GM23338 (cell line): ENCODE measurements around the gene GALK1. TPM values are rescaled to one million over a fixed set of nuclear protein-coding genes. Genes with fewer than 3 reads are reported as not detected.

Experiments used
- ATAC-seq: fragments of 200-7000 bp; cut with Tn5 transposase; 3 replicates; pipeline ENCODE4 v1.9.1; 2020
- DNase-seq: peaks from one replicate; pipeline ENCODE4 v3.0.0-alpha.2; 2015; ENCODE audit warnings: low spot score
- H2AFZ ChIP-seq: fragments of 200-600 bp; sonication (generic); 2 replicates; pipeline ENCODE4 v1.8.0; 2016; ENCODE audit warnings: antibody characterized with exemption, mild to moderate bottlenecking, moderate library complexity
- H3F3A ChIP-seq: fragments of 200-600 bp; sonication (generic); replicated peaks from 2 replicates; pipeline ENCODE4 v1.8.0; 2017; ENCODE audit warnings: antibody characterized with exemption, mixed run types, low read depth
- H3K27ac ChIP-seq: fragments of 200-600 bp; sonication (generic); 2 replicates; pipeline ENCODE4 v1.6.1; 2016; ENCODE audit warnings: low read depth
- H3K27me3 ChIP-seq: fragments of 200-600 bp; sonication (generic); 2 replicates; pipeline ENCODE4 v1.8.0; 2016; ENCODE audit warnings: mild to moderate bottlenecking, mixed run types, moderate library complexity; ENCODE audit not compliant: insufficient read depth
- H3K36me3 ChIP-seq: fragments of 200-600 bp; sonication (generic); 2 replicates; pipeline ENCODE4 v1.8.0; 2016; ENCODE audit warnings: mild to moderate bottlenecking; ENCODE audit not compliant: insufficient read depth
- H3K4me1 ChIP-seq: fragments of 200-600 bp; sonication (generic); 2 replicates; pipeline ENCODE4 v1.8.0; 2016; ENCODE audit warnings: mild to moderate bottlenecking, moderate library complexity; ENCODE audit not compliant: insufficient read depth
- H3K4me2 ChIP-seq: fragments of 200-600 bp; sonication (generic); 2 replicates; pipeline ENCODE4 v1.7.1; 2017; ENCODE audit warnings: mixed run types
- H3K4me3 ChIP-seq: fragments of 200-600 bp; sonication (generic); 2 replicates; pipeline ENCODE4 v1.6.1; 2016; ENCODE audit warnings: mixed run types
- H3K79me2 ChIP-seq: fragments of 200-600 bp; sonication (generic); replicated peaks from 2 replicates; pipeline ENCODE4 v1.8.0; 2017; ENCODE audit warnings: mild to moderate bottlenecking; ENCODE audit not compliant: insufficient read depth
- H3K9me2 ChIP-seq: fragments of 200-600 bp; sonication (generic); 2 replicates; pipeline ENCODE4 v1.8.0; 2017; ENCODE audit not compliant: insufficient read depth
- H4K20me1 ChIP-seq: fragments of 200-600 bp; sonication (generic); replicated peaks from 2 replicates; pipeline ENCODE4 v1.8.0; 2017; ENCODE audit warnings: mild to moderate bottlenecking; ENCODE audit not compliant: insufficient read depth
- H3K27ac Mint-ChIP-seq: 2 replicates; pipeline ENCODE4 v1.8.0; 2020; ENCODE audit warnings: inconsistent platforms, mild to moderate bottlenecking, moderate library complexity, mixed read lengths
- H3K27me3 Mint-ChIP-seq: 3 replicates; pipeline ENCODE4 v1.8.0; 2022; ENCODE audit warnings: low read depth, mild to moderate bottlenecking, moderate library complexity, mixed read lengths, inconsistent platforms; ENCODE audit not compliant: insufficient read depth, poor library complexity
- H3K36me3 Mint-ChIP-seq: 3 replicates; pipeline ENCODE4 v1.8.0; 2021; ENCODE audit warnings: low read depth, mild to moderate bottlenecking, inconsistent platforms, moderate library complexity, mixed read lengths
- H3K4me1 Mint-ChIP-seq: 3 replicates; pipeline ENCODE4 v1.8.0; 2020; ENCODE audit warnings: mild to moderate bottlenecking, inconsistent platforms, mixed read lengths
- H3K4me3 Mint-ChIP-seq: 3 replicates; pipeline ENCODE4 v1.8.0; 2021; ENCODE audit warnings: moderate library complexity, mild to moderate bottlenecking, inconsistent platforms, mixed read lengths
- H3K9me3 Mint-ChIP-seq: 3 replicates; pipeline ENCODE4 v1.8.0; 2020; ENCODE audit warnings: moderate library complexity, mild to moderate bottlenecking, inconsistent platforms, mixed read lengths
- CREB1 ChIP-seq: fragments of 250-450 bp; sonication (Bioruptor Pico); IDR thresholded peaks from 2 replicates; pipeline ENCODE4 v1.5.0; 2020; ENCODE audit warnings: low read depth, mild to moderate bottlenecking, moderate library complexity
- CTCF ChIP-seq, 2 experiments: fragments of 200-600 bp in 1 of 2; sonication (generic) in 1 of 2; conservative IDR thresholded peaks; 2 replicates each; pipeline versions ENCODE4 v1.5.1 to v1.6.1; 2016 to 2017; ENCODE audit warnings: antibody characterized with exemption in 2 of 2, low read depth in 2 of 2, mild to moderate bottlenecking in 2 of 2, moderate library complexity in 1 of 2
- EZH2 ChIP-seq: fragments of 200-600 bp; sonication (generic); IDR thresholded peaks from one replicate; pipeline ENCODE4 v1.8.0; 2017; ENCODE audit warnings: antibody characterized with exemption, mild to moderate bottlenecking, low read depth; ENCODE audit not compliant: unreplicated experiment
- EZH2phosphoT487 ChIP-seq: fragments of 200-600 bp; sonication (generic); IDR thresholded peaks from one replicate; pipeline ENCODE4 v1.8.1; 2018; ENCODE audit warnings: antibody characterized with exemption; ENCODE audit not compliant: unreplicated experiment
- JUNB ChIP-seq: IDR thresholded peaks from one replicate; pipeline ENCODE4 v1.6.1; 2016; ENCODE audit warnings: antibody characterized with exemption; ENCODE audit not compliant: unreplicated experiment
- NANOG ChIP-seq: IDR thresholded peaks from 2 replicates; pipeline ENCODE4 v1.6.1; 2016; ENCODE audit warnings: antibody characterized with exemption, borderline replicate concordance
- POLR2AphosphoS5 ChIP-seq: IDR thresholded peaks from 2 replicates; pipeline ENCODE4 v1.6.1; 2016; ENCODE audit warnings: antibody characterized with exemption, low read depth
- REST ChIP-seq: IDR thresholded peaks from one replicate; pipeline ENCODE4 v1.6.1; 2018; ENCODE audit warnings: antibody characterized with exemption; ENCODE audit not compliant: unreplicated experiment
- STAT1 ChIP-seq: IDR thresholded peaks from one replicate; pipeline ENCODE4 v1.6.1; 2016; ENCODE audit warnings: antibody characterized with exemption; ENCODE audit not compliant: unreplicated experiment
- ZNF114 ChIP-seq: fragments of 250-450 bp; sonication (Bioruptor Pico); IDR thresholded peaks from 2 replicates; pipeline ENCODE4 v1.5.0; 2020; ENCODE audit warnings: mild to moderate bottlenecking, moderate library complexity
- ZNF331 ChIP-seq: fragments of 250-450 bp; sonication (Bioruptor Pico); IDR thresholded peaks from 2 replicates; pipeline ENCODE4 v1.5.0; 2020; ENCODE audit warnings: low read depth, mild to moderate bottlenecking, moderate library complexity
- ZNF462 ChIP-seq: fragments of 250-450 bp; sonication (Bioruptor Pico); IDR thresholded peaks from 2 replicates; pipeline ENCODE4 v1.5.0; 2020; ENCODE audit warnings: mild to moderate bottlenecking, moderate library complexity
- polyA plus RNA-seq: library from polyadenylated mRNA; unstranded; fragments of >200 nt; fragmentation: Nextera tagmentation; extraction: Ambion mirVana; gene quantifications from 2 replicates; pipeline ENCODE4 v1.2.1, GENCODE V29; 2016
- total RNA-seq: library from RNA; depleted of rRNA; stranded (reverse); fragments of >200 nt; shearing (Covaris generic); gene quantifications from 2 replicates; pipeline ENCODE4 v1.2.3, GENCODE V29; 2014

The GALK1 gene
- total and polyA plus RNA-seq, 2 experiments from 2014 or later: 30.5 to 31.7 TPM

GRCh38 chr17:75723171-75723930 is 41.6 kb downstream of the GALK1 start (continued):
- TF ChIP-seq ZNF462 (CRISPR knock-in tag) (no peak), POLR2AphosphoS5 (no peak), CREB1 (CRISPR knock-in tag) (no peak), STAT1 (no peak), EZH2phosphoT487 (no peak), ZNF114 (CRISPR knock-in tag) (no peak), ZNF331 (CRISPR knock-in tag) (no peak)

- Mint-ChIP-seq H3K27ac (no peak overlapping the region), H3K4me1 (peaks cover 2% of the 10 kb centered on the region; the same call in 2 of the 3 replicates), H3K36me3 (no peaks in the 10 kb centered on the region), H3K9me3 (no peaks in the 10 kb centered on the region), H3K27me3 (peaks cover 23% of the 10 kb centered on the region), H3K4me3 (no peak overlapping the region)
- no peak for ATAC-seq
- Histone ChIP-seq H3K27ac (no peak overlapping the region), H3K27me3 (peaks cover 17% of the 10 kb centered on the region), H3K4me1 (no peaks in the 10 kb centered on the region; the same call in 1 of the 2 replicates), H3K4me3 (no peak overlapping the region; the same call in 1 of the 2 replicates), H3F3A (peaks cover 12% of the 10 kb centered on the region; the same call in 1 of the 2 replicates), H3K79me2 (no peaks in the 10 kb centered on the region), H3K9me2 (no peaks in the 10 kb centered on the region), H3K36me3 (no peaks in the 10 kb centered on the region), H2AFZ (no peak overlapping the region), H3K4me2 (no peak overlapping the region), H4K20me1 (no peaks in the 10 kb centered on the region)
- no peak for DNase-seq
- TF ChIP-seq EZH2phosphoT487: no peak
- no peak for TF ChIP-seq JUNB
- TF ChIP-seq CTCF (conservative IDR thresholded peaks at IDR 0.05; ENCODE audit: low read depth in 2 of 2): no peak
- TF ChIP-seq ZNF331 (CRISPR knock-in tag): no peak
- no peak for TF ChIP-seq NANOG
- no peak for TF ChIP-seq EZH2
- TF ChIP-seq REST: no peak
- TF ChIP-seq STAT1: no peak
- no peak for TF ChIP-seq CREB1 (CRISPR knock-in tag)
These were observed 42.4 kb downstream of the GALK1 start for GRCh38 chr17:75722542-75723095.
